Hematopoietic multipotent progenitor cell treated with erythropoietin and hydrocortisone succinate and interleukin-3 and kit ligand, for 4 days (in vitro differentiated cells): ENCODE results near the gene SNRNP48.

Experiments used
- DNase-seq: peaks from one replicate; pipeline ENCODE4 v3.0.0-alpha.2; 2015

Gene SNRNP48

DNA sequence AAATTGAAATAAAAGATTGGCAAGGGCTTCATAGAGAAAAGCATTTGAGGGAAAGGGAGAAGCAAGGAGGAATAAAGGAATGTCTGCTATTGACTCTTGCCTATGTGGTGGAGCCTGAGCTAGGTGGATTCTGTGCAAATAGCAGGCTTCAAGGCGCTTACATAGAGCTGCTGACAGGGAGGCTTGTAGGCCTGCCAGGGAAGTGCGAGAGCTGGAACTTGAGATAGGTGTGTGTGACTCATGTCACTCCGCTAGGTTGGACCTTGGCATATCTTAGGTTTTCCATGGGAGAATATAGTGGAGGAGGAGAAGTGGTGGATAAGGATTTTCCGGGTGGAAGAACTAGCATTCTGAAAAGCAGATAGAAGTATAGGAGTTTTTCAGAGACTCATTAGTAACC is 14.0 kb downstream of the SNRNP48 start:
- no peak for DNase-seq

- no peak for DNase-seq
Measured at GRCh38 chr6:7604506-7604905, 14.5 kb downstream of the SNRNP48 start.

DNA sequence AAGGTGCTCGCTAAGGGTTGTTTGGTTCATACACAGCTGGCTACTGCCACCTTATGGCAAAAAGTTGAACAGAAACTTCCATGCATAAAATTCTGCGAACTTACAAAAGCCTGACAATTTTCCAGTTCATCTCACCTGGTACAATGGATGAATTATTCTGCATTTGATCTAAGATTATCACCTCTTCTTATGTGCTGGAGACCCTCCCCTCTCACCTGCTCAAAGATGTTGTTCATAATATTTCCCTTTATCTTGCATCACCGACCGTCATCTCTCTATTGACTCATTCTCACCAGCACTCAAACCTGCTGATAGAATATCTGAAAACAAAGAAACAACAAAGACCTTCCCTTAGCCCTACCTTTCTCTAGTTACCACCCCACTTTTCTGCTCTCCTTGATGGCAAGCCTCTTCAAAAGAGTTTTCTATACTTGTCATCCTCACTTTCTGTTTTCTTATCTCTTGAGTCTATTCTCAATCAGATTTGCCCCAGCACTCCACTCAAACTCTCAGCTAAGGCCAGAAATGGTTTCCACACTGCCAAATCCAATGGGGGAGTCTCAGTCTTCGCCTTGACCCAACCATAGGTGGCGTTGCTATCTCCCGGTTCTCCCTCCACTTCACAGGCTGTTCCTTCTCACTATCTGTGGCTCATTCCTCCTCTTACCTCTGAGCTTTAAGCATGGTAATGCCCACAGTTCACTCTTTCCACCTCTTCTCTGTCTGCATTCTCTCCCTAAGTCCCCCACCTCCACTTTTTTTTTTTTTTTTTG is 25.8 kb downstream of the SNRNP48 start:
- peak; percentile 77 for DNase-seq

DNA sequence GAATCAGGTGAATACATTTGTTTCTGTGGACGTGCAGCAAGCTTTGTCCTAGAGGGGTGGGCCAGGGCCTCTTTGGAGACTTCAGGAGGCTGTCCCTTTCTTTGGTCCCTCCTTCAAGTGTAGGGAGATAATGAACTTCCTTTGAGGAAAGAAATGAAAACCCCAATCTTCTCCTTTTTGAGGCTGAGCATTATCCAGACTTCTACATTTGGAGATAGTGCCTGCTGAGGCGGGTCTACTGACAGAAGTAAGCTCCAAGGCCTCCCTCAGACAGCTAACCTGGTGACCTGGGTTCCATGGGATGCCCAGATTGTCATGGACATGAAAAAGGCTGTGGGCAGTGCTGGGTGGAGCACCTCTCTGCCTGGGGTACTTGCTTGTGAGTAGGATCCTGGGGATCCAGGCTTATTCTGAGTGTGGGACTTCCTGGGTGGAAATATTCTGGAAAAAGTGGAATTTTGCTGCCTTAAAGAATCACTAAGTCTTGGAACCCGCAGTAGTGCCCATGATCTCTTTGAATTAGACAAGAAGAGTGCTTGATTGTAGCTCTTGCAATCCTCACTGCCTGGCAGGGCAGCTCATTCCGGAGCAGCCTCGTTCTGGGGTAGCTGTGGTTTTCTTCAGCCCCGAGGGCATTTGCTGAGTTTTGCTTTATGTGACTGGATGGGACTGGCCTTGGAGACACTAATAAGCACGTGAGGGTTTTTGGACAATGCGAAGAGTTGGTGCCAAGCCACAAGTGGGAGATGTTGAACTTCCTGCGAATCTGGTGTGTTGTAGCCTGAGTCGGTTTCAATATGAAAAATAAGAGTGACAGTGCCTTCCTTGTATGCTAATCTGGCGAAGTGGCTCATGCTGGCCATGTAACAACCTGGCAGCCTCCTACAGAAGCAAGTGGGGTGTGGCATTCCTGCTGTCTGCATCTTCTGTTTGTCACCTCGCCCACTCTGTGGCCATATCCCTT is 28.1 kb downstream of the SNRNP48 start:
- peak; percentile 74 for DNase-seq

- DNase-seq: no peak
Measured at GRCh38 chr6:7621761-7622160, 31.8 kb downstream of the SNRNP48 start.

DNA sequence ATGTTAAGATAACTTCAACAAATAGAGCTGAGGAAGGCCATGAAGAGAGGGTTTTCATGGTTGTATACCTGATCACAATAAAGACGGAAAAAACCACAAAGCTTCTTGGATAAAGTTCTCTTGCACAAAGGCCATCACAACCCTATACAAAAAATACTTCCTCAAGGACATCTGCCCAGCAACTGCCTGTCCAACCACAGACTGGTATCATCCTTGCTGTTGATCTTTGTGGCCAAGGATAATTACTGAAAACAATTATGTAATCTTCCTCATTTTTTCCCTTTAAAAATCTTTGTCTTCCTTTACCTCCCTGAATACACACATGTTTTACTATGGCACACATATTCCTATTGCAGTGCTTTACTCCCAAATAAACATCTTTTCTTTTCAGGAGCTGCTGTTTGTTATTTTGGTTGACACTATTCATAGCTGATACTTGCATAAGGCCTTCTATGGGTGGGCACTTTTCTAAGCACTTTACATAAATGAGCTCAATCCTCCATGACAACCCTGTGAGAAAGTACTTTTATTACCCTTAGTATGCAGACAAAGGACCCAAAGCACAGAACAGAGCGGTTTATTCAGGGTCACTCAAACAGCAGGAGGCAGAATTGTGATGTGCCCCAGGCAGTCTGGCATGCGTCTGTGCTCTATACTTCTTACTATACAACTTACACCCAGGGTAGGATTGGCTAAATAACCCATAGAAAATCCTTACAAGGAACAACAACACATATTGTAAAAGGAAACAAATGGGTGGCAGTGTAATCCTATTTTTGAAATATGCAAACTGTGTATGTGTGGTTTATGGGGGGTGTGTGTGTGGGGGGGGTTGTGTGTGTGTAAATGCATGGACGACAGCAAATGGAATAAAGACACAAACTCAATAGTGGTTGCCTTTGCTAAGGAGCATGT is 35.1 kb downstream of the SNRNP48 start:
- DNase-seq: peak; percentile 46

- DNase-seq: no peak
Measured at GRCh38 chr6:7628479-7628878, 38.5 kb downstream of the SNRNP48 start.

GRCh38 chr6:7628909-7629308 is 38.9 kb downstream of the SNRNP48 start:
- no peak for DNase-seq

DNA sequence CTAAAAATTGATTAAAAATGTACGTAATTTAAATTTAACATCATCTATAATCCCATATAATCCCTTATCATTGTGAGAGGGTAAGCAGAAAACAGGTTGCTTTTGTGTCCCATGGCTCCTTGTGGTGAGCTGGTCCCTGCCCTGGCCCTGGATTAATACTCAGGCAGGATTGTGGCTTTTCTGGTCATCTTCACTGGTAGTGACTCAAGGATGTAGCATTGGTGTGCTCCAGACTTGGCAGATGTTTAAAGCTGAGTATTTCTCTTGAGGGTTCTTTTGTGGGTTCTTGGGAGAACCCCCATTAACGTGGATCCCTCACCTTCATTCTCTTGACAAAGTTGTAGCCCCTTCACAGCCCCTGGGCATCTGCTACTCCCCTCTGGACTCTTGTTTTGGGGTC is 39.3 kb downstream of the SNRNP48 start:
- no peak for DNase-seq

DNA sequence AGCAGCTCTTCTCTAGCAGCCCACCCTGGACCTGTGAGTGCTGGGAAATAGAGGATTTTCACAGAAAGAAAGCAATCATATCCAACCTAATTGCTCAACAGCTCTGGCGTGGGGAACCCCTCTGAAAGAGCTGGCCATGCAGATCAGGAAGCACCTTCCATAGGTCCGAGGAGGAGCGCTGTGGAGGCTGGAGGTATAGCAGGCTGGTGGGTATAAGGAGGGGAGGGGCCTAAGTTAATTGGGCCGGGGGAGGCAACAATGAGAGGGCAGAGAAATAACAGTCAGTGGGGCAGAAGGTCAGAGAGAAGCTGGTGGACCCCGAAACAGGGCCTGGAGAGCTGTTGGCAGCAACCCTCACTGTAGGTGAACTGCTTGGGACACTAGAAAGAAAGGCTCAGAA is 40.8 kb downstream of the SNRNP48 start:
- no peak for DNase-seq

GRCh38 chr6:7631466-7631865 is 41.5 kb downstream of the SNRNP48 start:
- no peak for DNase-seq

GRCh38 chr6:7632501-7633290 is 42.7 kb downstream of the SNRNP48 start:
- no peak for DNase-seq

DNA sequence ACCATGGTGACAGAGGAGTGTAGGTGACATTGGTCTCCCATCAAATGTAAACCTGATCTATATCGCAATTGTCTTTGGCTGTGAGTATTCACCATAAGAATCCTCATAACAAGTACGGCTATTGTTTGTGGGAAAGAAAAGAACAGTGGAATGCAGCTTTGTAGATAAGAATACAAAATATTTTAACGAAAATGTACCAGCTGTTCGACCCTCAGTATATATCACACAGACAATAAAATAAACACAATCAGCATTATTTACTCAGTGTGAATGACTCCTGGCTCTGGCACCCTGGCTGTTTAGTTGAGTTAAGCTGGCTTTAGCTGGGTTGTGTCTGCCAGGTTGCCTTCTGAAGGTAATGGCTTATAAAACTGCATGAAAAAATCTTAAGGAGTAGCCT is 43.4 kb downstream of the SNRNP48 start:
- DNase-seq: no peak

- no peak for DNase-seq
Measured at GRCh38 chr6:7636151-7636550, 46.2 kb downstream of the SNRNP48 start.

DNA sequence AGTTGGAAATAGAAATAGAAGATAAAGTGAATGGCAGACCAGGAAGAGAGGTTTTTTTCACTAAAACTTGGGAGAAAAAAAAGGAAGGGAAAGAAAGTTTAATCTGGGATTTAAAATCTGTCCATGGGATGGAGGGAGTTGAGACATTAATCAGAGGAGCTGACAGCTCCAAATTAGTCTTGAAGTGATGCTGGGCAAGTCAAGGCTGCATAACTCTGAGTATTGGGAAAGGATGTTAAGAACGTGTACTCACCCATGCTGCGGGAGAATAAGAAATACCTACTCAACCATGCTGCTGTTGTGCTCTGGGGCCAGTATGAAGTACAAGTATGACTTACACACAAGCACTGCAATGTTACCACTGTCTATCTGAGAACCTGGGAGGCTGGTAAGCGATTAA is 47.5 kb downstream of the SNRNP48 start:
- no peak for DNase-seq

DNA sequence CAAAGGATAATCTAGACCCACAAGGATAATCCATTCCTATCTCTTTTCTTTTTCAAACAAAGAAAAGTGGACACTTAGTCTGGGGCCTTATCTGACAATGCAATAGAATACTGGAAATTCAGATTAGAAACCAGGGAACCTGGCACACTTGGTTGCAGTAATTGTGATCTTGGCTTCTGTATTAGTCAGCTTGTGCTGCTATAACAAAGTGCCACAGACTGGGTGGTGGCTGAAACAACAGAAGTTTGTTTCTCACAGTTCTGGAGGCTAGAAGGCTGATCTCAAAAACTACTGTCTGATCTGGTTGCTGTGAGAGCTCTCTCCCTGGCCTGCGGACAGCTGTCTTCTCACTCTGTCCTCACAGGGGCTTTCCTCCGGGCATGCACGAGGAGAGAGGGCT is 49.4 kb downstream of the SNRNP48 start:
- peak; percentile 8 for DNase-seq

- no peak for DNase-seq
Measured at GRCh38 chr6:7640016-7640415, 50.0 kb downstream of the SNRNP48 start.

GRCh38 chr6:7640607-7641577 is 50.9 kb downstream of the SNRNP48 start:
- DNase-seq: no peak

- DNase-seq: no peak
Measured at GRCh38 chr6:7642791-7643190, 52.8 kb downstream of the SNRNP48 start.

DNA sequence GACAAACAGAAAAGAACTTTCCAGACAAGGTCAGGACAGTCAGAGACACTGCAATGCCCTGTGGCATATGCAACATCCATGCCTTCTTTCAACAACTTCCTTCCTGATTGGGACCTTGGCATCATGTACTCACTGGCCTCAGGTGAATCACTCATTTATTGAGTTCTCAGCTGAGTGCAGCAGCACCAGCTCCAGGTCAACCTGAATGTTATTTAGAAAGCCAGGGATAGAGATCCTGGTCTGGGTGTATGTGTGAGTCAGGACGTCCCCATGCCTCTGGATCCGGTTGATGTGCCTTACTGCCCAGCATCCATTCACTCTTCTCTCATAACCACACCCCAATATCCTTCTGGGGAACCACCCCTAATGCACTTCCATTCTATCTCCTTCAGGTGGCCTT is 54.4 kb downstream of the SNRNP48 start:
- no peak for DNase-seq

- no peak for DNase-seq
Measured at GRCh38 chr6:7646394-7646793, 56.4 kb downstream of the SNRNP48 start.
